HepG2 (cell line): Measurements from ENCODE around the gene FBH1. TPM values are rescaled to one million over a fixed set of nuclear protein-coding genes. Genes with fewer than 3 reads are reported as not detected.

Experiments used
- ATAC-seq: fragments of 200-7000 bp; cut with Tn5 transposase; 3 replicates; pipeline ENCODE4 v1.9.1; 2020; ENCODE audit warnings: mild to moderate bottlenecking, moderate library complexity
- BruUV-seq: library from RNA; stranded (reverse); fragments of 400-500 nt; replicated peaks from 2 replicates; lab custom pipeline; 2021; lab: Mats Ljungman, UMichigan
- CTCF ChIA-PET: fragments of 300-600 bp; formaldehyde crosslinking; extraction: SDS; loops from one replicate; lab custom pipeline; 2021; ENCODE audit warnings: low total read pairs, inconsistent platforms, low intra/inter-chr PET ratio; lab: Yijun Ruan, JAX
- POLR2A ChIA-PET: fragments of 350-600 bp; sonication (Branson Sonifier 250); formaldehyde crosslinking; loops from one replicate; lab custom pipeline; 2020; ENCODE audit warnings: antibody characterized with exemption, inconsistent platforms; lab: Yijun Ruan, JAX
- DNase-seq: peaks from one replicate; pipeline ENCODE4 v3.0.0-alpha.2; 2015; ENCODE audit warnings: low spot score
- FAIRE-seq: peaks from 3 replicates; lab custom pipeline; 2011; peaks lifted over from hg19 to GRCh38; lab: Jason Lieb, UNC
- H2AFZ ChIP-seq: one replicate; pipeline ENCODE4 v1.6.1; 2011; ENCODE audit warnings: low read length, inconsistent platforms
- H3K27ac ChIP-seq: fragments of 300-600 bp; 3 replicates; pipeline ENCODE4 v1.8.0; 2011; ENCODE audit warnings: mixed run types, mild to moderate bottlenecking, mixed read lengths, low read length, inconsistent platforms; ENCODE audit not compliant: insufficient read depth; ENCODE audit errors: extremely low read length
- H3K27me3 ChIP-seq, 2 experiments: fragments of 200-600 bp in 1 of 2; 2 replicates in 1 of 2; 3 replicates in 1 of 2; pipeline versions ENCODE4 v1.6.0 to v1.8.0; 2011; ENCODE audit warnings: low read length in 2 of 2, mild to moderate bottlenecking in 2 of 2, moderate library complexity in 2 of 2, inconsistent platforms in 1 of 2; ENCODE audit not compliant: insufficient read depth in 2 of 2, control insufficient read depth in 1 of 2
- H3K36me3 ChIP-seq, 2 experiments: fragments of 200-600 bp in 1 of 2; replicated peaks in 1 of 2; 2 replicates in 1 of 2; 3 replicates in 1 of 2; pipeline versions ENCODE4 v1.5.1 to v1.8.0; 2011; ENCODE audit warnings: low read length in 2 of 2, inconsistent platforms in 1 of 2; ENCODE audit not compliant: insufficient read depth in 2 of 2, control insufficient read depth in 1 of 2
- H3K4me1 ChIP-seq: 2 replicates; pipeline ENCODE4 v1.5.1; 2012; ENCODE audit warnings: low read length, inconsistent platforms; ENCODE audit not compliant: insufficient read depth
- H3K4me2 ChIP-seq: 2 replicates; pipeline ENCODE4 v1.6.0; 2011; ENCODE audit warnings: low read depth, low read length, inconsistent platforms
- H3K4me3 ChIP-seq, 3 experiments: fragments of 200-600 bp in 1 of 3; sonication (generic), shearing (Covaris generic) in 1 of 3; replicated peaks in 1 of 3; 2 replicates each; pipeline ENCODE4 v1.5.1; 2011 to 2016; ENCODE audit warnings: low read length in 3 of 3, inconsistent platforms in 2 of 3, low read depth in 2 of 3, mild to moderate bottlenecking in 2 of 3, control low read depth in 1 of 3, mixed read lengths in 1 of 3; ENCODE audit not compliant: insufficient read depth in 1 of 3
- H3K79me2 ChIP-seq: one replicate; pipeline ENCODE4 v1.6.1; 2011; ENCODE audit warnings: low read length, inconsistent platforms; ENCODE audit not compliant: insufficient read depth
- H3K9ac ChIP-seq: 2 replicates; pipeline ENCODE4 v1.6.0; 2011; ENCODE audit warnings: mild to moderate bottlenecking, low read depth, low read length, inconsistent platforms; ENCODE audit not compliant: insufficient read depth
- H3K9me3 ChIP-seq: 2 replicates; pipeline ENCODE4 v1.5.1; 2012; ENCODE audit warnings: mild to moderate bottlenecking, low read length
- H4K20me1 ChIP-seq: 2 replicates; pipeline ENCODE4 v1.6.0; 2011; ENCODE audit warnings: inconsistent platforms, mild to moderate bottlenecking, low read length, moderate library complexity; ENCODE audit not compliant: insufficient read depth
- CEBPB ChIP-seq: IDR thresholded peaks from 2 replicates; pipeline ENCODE4 v1.6.1; 2011; ENCODE audit warnings: low read depth, low read length, improper control_type of control experiment, borderline replicate concordance
- GATAD1 ChIP-seq: IDR thresholded peaks from 2 replicates; pipeline ENCODE4 v1.6.1; 2016; ENCODE audit warnings: missing genetic modification reagents, missing compliant biosample characterization
- IKZF1 ChIP-seq: fragments of 450-650 bp; IDR thresholded peaks from 2 replicates; pipeline ENCODE4 v1.7.1; 2016
- NFAT5 ChIP-seq: sonication (generic); formaldehyde crosslinking; IDR thresholded peaks from 2 replicates; pipeline ENCODE4 v1.4.0; 2020; ENCODE audit warnings: missing genetic modification reagents
- SMAD1 ChIP-seq: sonication (generic); formaldehyde crosslinking; IDR thresholded peaks from 2 replicates; pipeline ENCODE4 v1.4.0; 2020; ENCODE audit warnings: missing genetic modification reagents, low read depth, mild to moderate bottlenecking, borderline replicate concordance
- ZNF101 ChIP-seq: sonication (generic); formaldehyde crosslinking; IDR thresholded peaks from 2 replicates; pipeline ENCODE4 v1.4.0; 2020; ENCODE audit warnings: mild to moderate bottlenecking, low read depth, missing genetic modification reagents, borderline replicate concordance
- ZNF33A ChIP-seq: sonication (generic); formaldehyde crosslinking; IDR thresholded peaks from 2 replicates; pipeline ENCODE4 v1.5.1; 2020; ENCODE audit warnings: missing genetic modification reagents, mild to moderate bottlenecking, moderate library complexity, borderline replicate concordance
- ZNF546 ChIP-seq: sonication (generic); formaldehyde crosslinking; conservative IDR thresholded peaks from 2 replicates; pipeline ENCODE4 v1.8.1; 2023; ENCODE audit warnings: mild to moderate bottlenecking, missing genetic modification reagents
- WGBS: methylation state at CpG from one replicate; pipeline ENCODE4 v1.1.6; 2017; ENCODE audit warnings: low lambda C conversion rate; 5-methylcytosine and 5-hydroxymethylcytosine counted together
- in situ Hi-C: cut with HindIII; loops from 2 replicates; pipeline ENCODE4 v1.10.0; 2017; ENCODE audit warnings: low pct_unique_long_range_greater_than_20kb; ENCODE audit not compliant: extremely low pct_ligation_motif_present
- intact Hi-C: fragments of 100-400 bp; cut with micrococcal nuclease; formaldehyde crosslinking; loops from one replicate; pipeline ENCODE4 v1.10.0; 2022; ENCODE audit not compliant: unreplicated experiment
- polyA plus RNA-seq, 8 experiments: library from polyadenylated mRNA; depleted of rRNA in 3 of 8; stranded (reverse) in 7 of 8; unstranded in 1 of 8; fragments of >200 nt; fragmentation: Illumina TruSeq in 4 of 8; extraction: Trizol in 4 of 8; gene quantifications; 2 replicates each; pipeline versions ENCODE4 v1.2.1 to v1.2.3, GENCODE V29; 2011 to 2016; ENCODE audit warnings: low read depth in 4 of 8, missing spikeins in 1 of 8, mixed read lengths in 1 of 8; ENCODE audit not compliant: insufficient read depth in 1 of 8
- total RNA-seq, 5 experiments: library from RNA; depleted of rRNA; stranded (reverse); fragments of >200 nt; fragmentation: Illumina TruSeq; extraction: Trizol; gene quantifications; 2 replicates each; pipeline ENCODE4 v1.2.3, GENCODE V29; 2016; ENCODE audit warnings: low read depth in 1 of 5

The FBH1 gene
- total and polyA plus RNA-seq, 2 of the 13 experiments (the other 11 are each of a cell fraction or from before 2014, with no cell fraction given) = 48.8 to 60.3 TPM

DNA sequence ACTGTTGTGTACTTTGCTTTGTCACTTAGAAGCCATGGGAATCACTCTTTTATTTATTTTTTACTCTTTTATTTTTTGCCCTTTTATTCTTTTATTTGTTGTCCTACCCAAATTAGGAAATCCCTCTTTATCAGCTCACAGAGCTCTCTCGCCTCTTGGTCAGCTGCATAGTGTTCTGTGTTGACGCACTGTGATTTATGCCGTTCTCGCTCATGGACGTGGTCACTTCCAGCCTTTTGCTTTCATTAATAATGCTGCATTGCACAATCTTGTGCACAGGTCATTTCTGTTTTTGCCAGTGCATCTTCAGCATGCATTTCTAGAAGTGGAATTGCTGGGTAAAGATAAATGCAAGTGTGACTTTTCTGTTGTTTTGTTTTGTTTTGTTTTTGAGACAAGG lies 42.3 kb downstream of the FBH1 start:
- Histone ChIP-seq H3K9ac (no peak overlapping the region), H3K9me3 (no peaks in the 10 kb centered on the region), H2AFZ (no peak overlapping the region), H3K4me1 (no peaks in the 10 kb centered on the region), H3K79me2 (no peaks in the 10 kb centered on the region), H3K27ac (no peak overlapping the region), H3K4me2 (no peak overlapping the region), H4K20me1 (no peaks in the 10 kb centered on the region), H3K27me3 (no peaks in the 10 kb centered on the region), H3K36me3 (peaks cover 17 to 68% of the 10 kb centered on the region in 2 experiments; a peak in 4 of 5 replicates), H3K4me3 (no peak overlapping the region)
- CTCF ChIA-PET = no interaction called here
- FAIRE-seq = no peak
- intact Hi-C loops = no loop called here
- POLR2A ChIA-PET = no interaction called here
- BruUV-seq = no TSS peak
- no peak for TF ChIP-seq GATAD1 (CRISPR knock-in tag)
- TF ChIP-seq CEBPB = peak; percentile 57
- ATAC-seq = no peak
- in situ Hi-C loops = no loop called here
- DNase-seq = no peak
- 98% methylated on average over 5 of the region's 5 CpGs for WGBS

DNA sequence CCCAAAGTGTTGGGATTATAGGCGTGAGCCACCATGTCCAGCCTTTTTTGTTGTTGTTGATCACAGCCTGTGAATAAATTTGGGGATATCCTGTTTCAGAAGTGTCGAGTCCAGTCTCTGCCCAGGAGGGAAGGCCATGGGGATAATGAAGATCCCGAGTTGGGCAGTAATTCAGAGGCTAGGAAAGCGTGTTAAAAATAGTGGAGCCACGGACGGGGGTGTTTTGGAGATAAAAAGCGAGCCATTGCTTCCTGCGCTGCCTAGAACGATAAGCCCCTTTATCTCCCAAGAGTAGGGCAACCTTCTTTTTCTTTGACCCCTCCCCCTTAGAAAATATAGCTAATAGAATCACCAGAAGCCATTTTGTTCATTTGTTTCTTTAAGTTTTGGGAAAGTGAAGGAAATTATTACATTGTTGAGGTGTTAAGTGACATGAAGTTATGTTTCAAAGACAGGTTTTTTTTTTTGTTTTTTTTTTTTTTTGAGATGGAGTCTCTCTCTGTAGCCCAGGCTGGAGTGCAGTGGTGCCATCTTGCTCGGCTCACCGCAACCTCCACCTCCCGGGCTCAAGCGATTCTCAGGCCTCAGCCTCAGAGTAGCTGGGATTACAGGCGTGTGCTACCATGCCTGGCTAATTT lies 44.0 kb downstream of the FBH1 start:
- no peak for DNase-seq
- Histone ChIP-seq H3K79me2 (no peaks in the 10 kb centered on the region), H3K4me2 (no peak overlapping the region), H4K20me1 (no peaks in the 10 kb centered on the region), H3K27me3 (no peaks in the 10 kb centered on the region), H3K9me3 (no peaks in the 10 kb centered on the region), H3K36me3 (peaks cover 10 to 66% of the 10 kb centered on the region in 2 experiments; a peak in 4 of 5 replicates), H3K4me3 (no peak overlapping the region), H3K9ac (no peak overlapping the region), H3K27ac (no peak overlapping the region), H3K4me1 (no peaks in the 10 kb centered on the region), H2AFZ (no peak overlapping the region)
- ATAC-seq = no peak
- intact Hi-C loops = no loop called here
- POLR2A ChIA-PET = no interaction called here
- WGBS = 93% methylated on average over 14 of the region's 14 CpGs
- TF ChIP-seq IKZF1 (no peak), ZNF546 (no peak), ZNF101 (CRISPR knock-in tag) (no peak), ZNF33A (no peak), SMAD1 (CRISPR knock-in tag) (no peak), NFAT5 (CRISPR knock-in tag) (no peak)
- no TSS peak for BruUV-seq
- in situ Hi-C loops = no loop called here
- FAIRE-seq = no peak
- CTCF ChIA-PET = no interaction called here
